ENCODE results near the gene OR52I1.

The OR52I1 gene

DNA sequence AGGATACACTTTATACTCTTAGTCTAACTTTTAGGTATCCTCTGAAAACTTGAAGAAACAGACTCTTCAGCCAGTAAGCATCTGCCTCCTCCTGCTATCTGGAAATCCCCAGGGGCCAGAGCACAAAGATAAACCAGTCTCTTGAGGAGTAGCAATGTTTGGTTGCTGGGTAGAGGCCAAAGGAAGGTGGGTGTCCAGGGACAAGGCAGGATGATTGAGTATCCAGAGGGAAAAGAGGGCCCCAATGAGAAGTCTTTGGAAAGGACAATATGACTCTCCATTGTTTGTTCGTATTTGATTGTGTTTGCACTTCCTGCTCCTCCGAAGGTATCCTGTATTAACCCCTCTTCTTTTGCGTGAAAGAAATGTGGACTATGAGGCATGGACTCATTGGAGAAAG is 4.8 kb upstream of the OR52I1 start:
- H3K4me1 ChIP-seq = no peaks in the 10 kb centered on the region
- H3K36me3 ChIP-seq (replicated peaks) = no peaks in the 10 kb centered on the region
- no peak overlapping the region for H3K4me3 ChIP-seq
- no peaks in the 10 kb centered on the region for H3K27me3 ChIP-seq (ENCODE audit: low read depth)
- no peaks in the 10 kb centered on the region for H3K9me3 ChIP-seq
- DNase-seq (ENCODE audit: low spot score in 2 of 2) = no peak
- in situ Hi-C loops (cut with MboI; ENCODE audit: low sequenced_read_pairs) = no loop called here

DNA sequence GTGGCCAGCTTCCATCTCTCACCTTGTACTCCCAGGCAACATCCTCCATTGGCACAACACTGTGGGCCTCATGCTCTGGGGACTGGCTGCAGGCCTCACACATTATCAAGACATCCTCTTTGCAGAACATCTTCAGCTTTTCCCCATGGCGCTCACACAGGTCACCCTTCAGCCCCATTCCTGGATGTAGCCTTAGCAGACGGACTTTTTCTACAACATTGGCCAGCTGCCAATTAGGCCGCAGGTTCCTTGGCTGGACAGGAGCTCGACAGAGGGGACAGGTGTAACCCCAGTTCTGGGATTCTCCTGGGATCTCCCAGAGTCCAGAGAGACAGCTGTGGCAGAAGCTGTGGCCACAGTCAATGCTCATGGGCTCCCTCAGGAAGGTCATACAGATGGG is 11.2 kb downstream of the OR52I1 start:
- Histone ChIP-seq H3K4me3 (no peak overlapping the region), H3K4me1 (peaks cover 7% of the 10 kb centered on the region), H3K9me3 (0 out of 2 replicates have a peak, but pooled peaks cover 3% of the 10 kb centered on the region), H3K36me3 (replicated peaks) (no peaks in the 10 kb centered on the region; the same call in 1 of the 2 replicates), H3K27me3 (ENCODE audit: low read depth) (no peaks in the 10 kb centered on the region)
- DNase-seq (ENCODE audit: low spot score in 2 of 2) = no peak
- in situ Hi-C loops (cut with MboI; ENCODE audit: low sequenced_read_pairs) = no loop called here

DNA sequence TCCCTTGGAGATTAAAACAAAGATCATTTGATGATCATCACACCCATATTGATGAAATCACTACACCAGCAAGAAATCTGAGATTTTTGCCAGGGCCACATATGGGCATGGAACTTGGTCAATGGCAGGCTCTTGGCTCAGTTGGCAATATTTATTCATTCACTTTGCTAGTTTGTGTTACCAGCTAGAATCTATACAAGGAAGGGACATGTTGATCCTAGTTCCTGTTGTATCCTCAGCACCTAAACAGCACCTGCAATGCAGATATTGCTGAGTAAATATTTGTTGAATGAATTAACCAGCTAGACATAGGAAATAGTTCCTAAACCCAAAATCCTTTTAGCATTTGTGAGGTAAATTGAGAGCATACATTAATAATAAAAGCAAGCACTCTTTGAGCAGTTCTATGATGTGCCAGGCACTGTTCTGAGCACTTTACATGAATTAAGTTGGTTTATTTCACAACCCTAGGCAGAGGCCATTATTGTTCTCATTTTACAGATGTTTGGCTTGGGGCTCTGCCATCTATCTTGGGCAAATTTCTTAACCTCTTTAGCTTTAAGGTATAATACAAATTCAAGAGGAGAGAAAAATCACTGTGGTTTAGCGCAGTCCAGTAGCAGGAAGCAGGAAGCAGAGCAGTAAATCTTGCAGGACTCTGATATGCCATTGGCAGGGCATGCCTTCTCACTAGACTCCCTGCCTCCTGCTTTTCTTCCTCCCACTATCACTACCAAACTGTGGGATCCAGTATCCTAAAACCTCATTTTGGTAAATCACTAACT is 12.6 kb downstream of the OR52I1 start:
- in situ Hi-C loops (cut with MboI; ENCODE audit: low sequenced_read_pairs) = no loop called here
- Histone ChIP-seq H3K4me1 (peaks cover 7% of the 10 kb centered on the region), H3K36me3 (replicated peaks) (no peaks in the 10 kb centered on the region; the same call in 1 of the 2 replicates), H3K9me3 (0 out of 2 replicates have a peak, but pooled peaks cover 3% of the 10 kb centered on the region), H3K27me3 (ENCODE audit: low read depth) (no peaks in the 10 kb centered on the region), H3K4me3 (no peak overlapping the region)
- DNase-seq (ENCODE audit: low spot score in 2 of 2) = no peak

DNA sequence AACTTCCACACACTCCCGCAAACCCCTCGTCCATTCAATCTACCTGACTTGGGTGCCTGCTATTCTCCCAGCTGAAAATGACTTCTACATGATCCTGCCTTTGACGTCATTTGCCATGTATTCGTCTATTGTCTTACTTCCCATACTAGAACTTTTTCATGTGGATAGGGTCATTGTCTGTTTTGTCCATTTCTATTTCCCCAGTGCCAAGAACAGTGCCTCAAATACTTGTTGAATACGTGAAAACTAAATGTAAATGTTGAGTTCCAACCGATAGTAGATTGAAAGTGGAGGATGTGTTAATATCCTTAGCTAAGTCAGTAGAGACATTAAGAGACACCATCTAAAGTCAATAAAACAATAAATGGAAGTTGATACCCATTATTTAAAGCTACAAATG is 13.3 kb downstream of the OR52I1 start:
- H3K4me3 ChIP-seq = peak overlapping the region; percentile 59
- H3K4me1 ChIP-seq = peaks cover 7% of the 10 kb centered on the region
- H3K36me3 ChIP-seq (replicated peaks) = no peaks in the 10 kb centered on the region; the same call in 1 of the 2 replicates
- H3K27me3 ChIP-seq (ENCODE audit: low read depth) = no peaks in the 10 kb centered on the region; the same call in 1 of the 2 replicates
- no peak for DNase-seq (ENCODE audit: low spot score in 2 of 2)
- H3K9me3 ChIP-seq = 0 out of 2 replicates have a peak, but pooled peaks cover 3% of the 10 kb centered on the region
- in situ Hi-C loops (cut with MboI; ENCODE audit: low sequenced_read_pairs) = no loop called here

DNA sequence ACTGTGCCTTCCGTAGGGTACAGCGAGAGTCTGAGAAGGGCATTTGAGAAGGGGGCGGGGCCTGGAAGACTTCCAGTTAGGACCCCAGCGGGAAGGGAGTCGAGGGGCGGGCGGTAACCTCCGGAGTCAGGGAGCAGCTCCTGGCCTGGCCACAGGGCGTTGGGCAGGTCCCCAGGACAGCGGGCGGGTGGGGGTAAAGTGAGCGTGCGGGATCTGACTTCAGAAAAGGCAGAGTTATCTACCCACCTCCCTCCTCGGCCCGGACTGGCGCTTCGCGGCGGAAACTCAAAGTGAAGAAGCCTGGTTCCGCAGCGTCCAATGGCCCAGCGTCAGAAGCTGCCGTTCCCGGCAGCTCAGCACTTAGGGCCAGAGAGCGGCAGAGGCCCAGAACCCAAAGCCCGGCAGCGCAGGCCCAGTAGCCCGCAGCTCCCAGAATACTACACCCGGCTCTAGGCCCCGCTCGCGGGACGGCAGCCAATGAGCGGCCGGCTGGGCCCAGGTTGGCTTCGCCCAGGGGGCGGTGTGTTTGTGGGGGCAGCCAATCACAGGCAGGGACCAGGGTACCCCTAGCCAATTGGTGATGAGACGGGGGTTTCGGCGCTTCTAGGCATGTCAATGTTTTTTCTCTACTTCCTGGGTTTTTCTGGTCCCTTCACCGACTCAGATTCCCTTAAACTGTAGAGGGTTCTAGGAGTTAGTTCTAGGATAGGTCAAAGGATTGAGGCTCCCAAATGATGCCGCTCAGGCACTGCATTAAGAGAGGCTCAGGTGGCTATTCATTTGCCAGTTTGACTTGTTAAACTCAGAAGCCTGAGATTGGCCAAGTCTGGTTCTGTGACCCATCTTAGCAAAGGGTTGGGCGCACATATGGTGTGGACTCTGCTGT is 14.2 kb downstream of the OR52I1 start, which contains the start of gene TRIM68:
Gene TRIM68, minus strand, starts transcription at position 451 of the 886 bp plus-strand sequence. CDS start 2,727 bp downstream, outside the sequence.
- Histone ChIP-seq H3K4me3 (peak within 1 kb of the TSS; percentile 59), H3K36me3 (replicated peaks) (no peaks in the 10 kb centered on the region; the same call in 1 of the 2 replicates), H3K9me3 (0 out of 2 replicates have a peak, but pooled peaks cover 3% of the 10 kb centered on the region), H3K27me3 (ENCODE audit: low read depth) (no peaks in the 10 kb centered on the region; the same call in 1 of the 2 replicates), H3K4me1 (peaks cover 7% of the 10 kb centered on the region)
- in situ Hi-C loops (cut with MboI; ENCODE audit: low sequenced_read_pairs) = no loop called here
- DNase-seq (ENCODE audit: low spot score in 2 of 2) = peak; percentile 84 to 95

DNA sequence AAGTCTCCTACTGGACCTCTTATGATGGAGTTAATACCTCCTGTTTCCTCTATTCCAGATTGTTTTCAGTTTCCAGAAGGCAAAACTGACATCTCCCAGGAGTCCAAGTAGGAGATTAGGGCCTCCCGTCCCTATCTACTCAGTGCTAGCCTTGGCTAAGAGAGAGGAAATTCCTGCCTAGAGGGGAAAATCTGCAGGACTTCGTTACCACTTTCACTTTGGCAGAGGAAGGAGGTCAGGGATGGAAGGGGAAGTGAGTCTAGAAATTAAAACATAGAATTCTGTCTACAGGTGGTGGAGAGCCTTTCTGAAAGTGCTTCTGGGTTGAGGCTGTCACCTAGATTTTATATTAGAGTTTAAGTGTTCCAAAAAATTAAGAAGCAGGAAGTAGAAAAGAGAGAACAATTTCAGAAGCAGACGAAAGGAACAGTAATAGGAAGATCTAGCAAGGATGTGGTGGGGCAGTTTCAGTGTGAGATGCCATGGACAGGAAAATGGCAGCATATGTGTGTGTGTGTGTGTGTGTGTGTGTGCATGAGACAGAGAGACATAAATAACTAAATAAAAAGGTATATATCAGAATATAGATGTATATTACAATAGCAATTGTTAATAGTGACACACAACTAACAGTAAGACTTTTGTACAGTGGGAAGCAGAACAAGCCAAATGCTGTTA is 16.6 kb downstream of the OR52I1 start:
- Histone ChIP-seq H3K27me3 (ENCODE audit: low read depth) (no peaks in the 10 kb centered on the region; the same call in 1 of the 2 replicates), H3K4me3 (no peak overlapping the region)

DNA sequence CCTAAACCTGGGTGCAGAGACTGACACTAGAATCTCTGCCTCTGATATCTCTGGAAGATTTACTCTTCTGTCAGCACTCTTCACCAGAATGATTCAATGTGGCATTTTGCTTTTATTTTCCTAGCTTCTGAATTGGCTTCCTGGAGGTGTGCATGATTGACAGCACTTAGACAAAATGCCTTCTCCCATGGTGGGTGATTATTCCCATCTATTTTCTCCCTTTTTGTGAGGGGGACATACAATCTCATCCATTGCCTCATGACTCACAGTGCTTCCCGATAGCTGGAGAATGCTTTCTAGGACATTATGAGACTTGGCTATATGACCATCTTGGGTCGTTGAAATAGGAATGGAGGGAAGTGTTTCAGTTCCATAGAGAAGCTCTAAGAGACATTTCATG is 18.1 kb downstream of the OR52I1 start:
- Histone ChIP-seq H3K36me3 (replicated peaks) (no peaks in the 10 kb centered on the region), H3K9me3 (0 out of 2 replicates have a peak, but pooled peaks cover 3% of the 10 kb centered on the region), H3K4me1 (peaks cover 5% of the 10 kb centered on the region), H3K27me3 (ENCODE audit: low read depth) (no peaks in the 10 kb centered on the region; the same call in 1 of the 2 replicates), H3K4me3 (no peak overlapping the region)
- DNase-seq (ENCODE audit: low spot score in 2 of 2) = no peak
- in situ Hi-C loops (cut with MboI; ENCODE audit: low sequenced_read_pairs) = no loop called here

More for the DNA sequence above, 16.6 kb downstream of the OR52I1 start:
- DNase-seq (ENCODE audit: low spot score in 2 of 2) = no peak
- Histone ChIP-seq H3K36me3 (replicated peaks) (no peaks in the 10 kb centered on the region), H3K4me1 (peaks cover 7% of the 10 kb centered on the region), H3K9me3 (0 out of 2 replicates have a peak, but pooled peaks cover 3% of the 10 kb centered on the region)
- in situ Hi-C loops (cut with MboI; ENCODE audit: low sequenced_read_pairs) = no loop called here

DNA sequence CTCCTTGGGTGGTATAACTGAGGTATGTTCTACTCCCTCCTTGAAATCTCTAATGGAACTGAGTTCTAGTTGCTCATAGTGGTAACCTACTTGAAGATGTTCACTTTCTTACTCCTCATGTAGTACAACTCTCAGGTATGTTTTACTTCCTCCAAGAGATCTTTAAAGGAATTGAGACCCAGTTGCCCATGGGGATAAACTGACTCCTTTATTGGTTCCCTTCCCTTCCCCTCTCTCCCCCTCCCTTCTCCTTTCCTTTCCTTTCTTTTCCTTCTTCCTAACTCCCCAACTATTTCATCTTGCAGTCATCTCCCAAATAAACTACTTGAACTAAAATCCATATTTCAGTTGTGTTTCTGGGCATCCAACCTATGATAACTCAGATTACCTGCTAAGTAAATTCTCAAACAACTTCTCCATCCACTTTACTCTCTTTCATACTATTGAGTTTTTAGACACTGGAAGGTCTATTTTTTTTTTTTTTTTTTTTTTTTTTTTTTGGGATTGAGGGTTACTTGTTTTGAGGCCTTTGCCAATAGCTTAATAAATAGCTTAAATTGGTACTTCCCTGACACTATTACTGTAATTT is 22.1 kb downstream of the OR52I1 start:
- no peaks in the 10 kb centered on the region for H3K4me1 ChIP-seq
- no peaks in the 10 kb centered on the region for H3K9me3 ChIP-seq
- in situ Hi-C loops (cut with MboI; ENCODE audit: low sequenced_read_pairs) = no loop called here
- H3K4me3 ChIP-seq = no peak overlapping the region
- H3K27me3 ChIP-seq (ENCODE audit: low read depth) = no peaks in the 10 kb centered on the region; the same call in 1 of the 2 replicates
- DNase-seq (ENCODE audit: low spot score in 2 of 2) = no peak
- H3K36me3 ChIP-seq (replicated peaks) = no peaks in the 10 kb centered on the region

DNA sequence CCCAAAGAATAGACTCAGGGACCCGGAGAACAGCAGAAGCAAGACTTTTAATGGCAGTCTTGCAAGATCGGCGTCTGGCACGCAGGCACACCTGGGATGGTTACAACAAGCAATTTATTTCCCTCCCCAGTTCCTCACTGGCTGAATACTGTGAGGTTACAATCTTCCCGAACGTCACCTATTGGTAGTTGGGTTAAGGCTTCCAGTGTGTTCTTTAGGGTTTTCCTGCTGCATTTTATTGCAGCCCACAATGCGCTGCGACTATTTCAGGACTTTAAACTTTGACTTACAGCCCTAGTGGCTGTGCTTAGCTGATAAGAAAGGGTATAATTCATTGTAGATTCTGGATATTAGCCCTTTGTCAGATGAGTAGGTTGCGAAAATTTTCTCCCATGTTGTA is 25.7 kb downstream of the OR52I1 start:
- in situ Hi-C loops (cut with MboI; ENCODE audit: low sequenced_read_pairs) = no loop called here
- Histone ChIP-seq H3K27me3 (ENCODE audit: low read depth) (no peaks in the 10 kb centered on the region), H3K4me3 (no peak overlapping the region), H3K9me3 (no peaks in the 10 kb centered on the region), H3K4me1 (no peaks in the 10 kb centered on the region), H3K36me3 (replicated peaks) (no peaks in the 10 kb centered on the region)
- no peak for DNase-seq (ENCODE audit: low spot score in 2 of 2)

DNA sequence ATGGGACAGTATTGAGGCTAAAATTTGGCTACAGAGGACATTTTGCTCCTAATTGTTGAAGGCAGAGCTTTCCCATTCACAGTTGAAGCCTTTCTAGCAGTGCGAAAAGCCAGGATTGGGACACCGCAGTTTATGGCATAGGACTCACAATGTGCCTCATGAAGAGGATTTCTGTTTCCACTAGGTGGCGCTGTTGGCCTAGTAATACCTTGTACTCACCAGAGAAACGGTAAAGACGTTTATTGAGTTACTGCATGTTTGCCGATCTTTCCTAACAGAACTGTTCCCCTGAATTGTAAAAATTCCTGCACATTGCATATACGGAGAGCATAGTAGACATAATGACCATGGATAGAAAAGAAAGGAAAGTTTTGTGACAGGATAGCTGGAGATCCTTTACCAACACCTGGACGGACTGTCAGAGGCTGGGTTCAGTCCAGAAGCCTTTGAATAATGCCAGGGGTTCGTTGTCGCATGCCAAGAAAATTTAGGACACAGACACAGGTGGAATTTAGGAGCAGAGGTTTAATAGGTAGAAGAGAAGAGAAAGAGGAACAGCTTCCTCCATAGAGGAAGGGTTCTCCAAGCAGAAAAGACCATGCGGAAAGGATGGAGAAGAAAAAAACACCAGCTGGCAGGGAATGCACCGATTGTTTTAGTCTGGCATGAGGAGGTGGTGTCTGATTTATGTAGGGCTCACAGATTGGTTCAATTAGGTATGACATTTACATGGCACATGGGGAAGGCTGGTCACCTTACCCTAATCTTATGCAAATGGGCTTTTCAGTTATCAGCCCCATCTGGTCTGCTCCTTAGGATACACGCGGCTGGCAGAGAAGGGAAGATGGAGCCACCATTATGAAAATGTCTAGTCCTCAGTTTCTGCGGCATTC is 32.6 kb downstream of the OR52I1 start:
- H3K4me3 ChIP-seq = no peak overlapping the region
- H3K4me1 ChIP-seq = peaks cover 5% of the 10 kb centered on the region; the same call in 1 of the 2 replicates
- no peaks in the 10 kb centered on the region for H3K36me3 ChIP-seq (replicated peaks)
- no peaks in the 10 kb centered on the region for H3K27me3 ChIP-seq (ENCODE audit: low read depth)
- DNase-seq (ENCODE audit: low spot score in 2 of 2) = peak; percentile 65 to 89
- in situ Hi-C loops (cut with MboI; ENCODE audit: low sequenced_read_pairs) = loop anchor here (25.0 kb wide), 2 partner anchors 761 to 1186 kb away; partner anchors contain the start of genes OR51M1 and OR52N2
- peaks cover 3% of the 10 kb centered on the region; the same call in 1 of the 2 replicates for H3K9me3 ChIP-seq

DNA sequence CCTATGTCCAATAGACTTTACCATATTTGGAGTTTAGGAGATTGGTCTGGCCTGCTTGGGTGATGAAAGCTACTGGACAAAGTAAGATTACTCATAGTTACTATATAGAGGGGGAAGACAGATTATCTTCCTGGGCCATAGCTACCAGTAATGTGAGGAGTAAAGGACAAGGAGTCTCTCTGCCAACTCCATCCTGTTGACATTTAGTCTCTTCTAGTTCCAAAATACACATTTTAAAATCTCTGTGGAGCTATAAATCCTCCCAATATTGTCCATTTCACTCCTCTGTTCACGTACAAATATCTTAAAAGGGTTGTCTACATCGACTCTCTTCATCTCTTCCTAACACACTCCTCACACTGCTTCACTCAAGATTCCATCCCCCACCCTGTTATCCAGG is 42.3 kb downstream of the OR52I1 start:
- no peaks in the 10 kb centered on the region for H3K4me1 ChIP-seq
- in situ Hi-C loops (cut with MboI; ENCODE audit: low sequenced_read_pairs) = loop anchor here (10.0 to 25.0 kb wide), 4 partner anchors 189 to 1176 kb away; partner anchors contain the start of genes OR51F2, OR51M1 and OR52N2
- H3K9me3 ChIP-seq = no peaks in the 10 kb centered on the region
- peaks cover 3% of the 10 kb centered on the region for H3K27me3 ChIP-seq (ENCODE audit: low read depth)
- H3K36me3 ChIP-seq (replicated peaks) = no peaks in the 10 kb centered on the region
- DNase-seq (ENCODE audit: low spot score in 2 of 2) = no peak
- H3K4me3 ChIP-seq = no peak overlapping the region
